ENCODE results near the gene ITSN2.

ITSN2 gene

GRCh38 chr2:24245986-24246776 lies 114.2 kb downstream of the ITSN2 start:
- POLR2A ChIA-PET = no interaction called here
- CTCF ChIA-PET = interaction anchor here (1.1 kb wide), 1 partner anchor 26 kb away, joined by 3 read pairs; no protein-coding TSS in a partner anchor
- DNase-seq (ENCODE audit: extremely low spot score) = no peak
- no peak for TF ChIP-seq CTCF (IDR thresholded peaks at IDR 0.05; ENCODE audit: control extremely low read depth, extremely low read depth, low read depth, missing control alignments)

GRCh38 chr2:24241528-24241927 lies 118.8 kb downstream of the ITSN2 start:
- ChIA-PET CTCF (interaction anchor here (1.0 to 1.2 kb wide), 2 partner anchors 15 to 63 kb away, joined by 3 to 4 read pairs; no protein-coding TSS in a partner anchor), POLR2A (no interaction called here)
- TF ChIP-seq CTCF (IDR thresholded peaks at IDR 0.05; ENCODE audit: control extremely low read depth, extremely low read depth, low read depth, missing control alignments) = no peak
- no peak for DNase-seq (ENCODE audit: extremely low spot score)

GRCh38 chr2:24239553-24239952 lies 120.8 kb downstream of the ITSN2 start:
- no peak for TF ChIP-seq CTCF (IDR thresholded peaks at IDR 0.05; ENCODE audit: control extremely low read depth, extremely low read depth, low read depth, missing control alignments)
- DNase-seq (ENCODE audit: extremely low spot score) = no peak
- POLR2A ChIA-PET = no interaction called here
- CTCF ChIA-PET = no interaction called here

- DNase-seq (ENCODE audit: extremely low spot score) = no peak
Measured at GRCh38 chr2:24238158-24238557, 122.2 kb downstream of the ITSN2 start.

GRCh38 chr2:24237313-24237712 lies 123.0 kb downstream of the ITSN2 start:
- no peak for DNase-seq (ENCODE audit: extremely low spot score)
- peak; percentile 3 for TF ChIP-seq CTCF (IDR thresholded peaks at IDR 0.05; ENCODE audit: control extremely low read depth, extremely low read depth, low read depth, missing control alignments)
- CTCF ChIA-PET = no interaction called here
- POLR2A ChIA-PET = no interaction called here

More at GRCh38 chr2:24238158-24238557, 122.2 kb downstream of the ITSN2 start:
- POLR2A ChIA-PET = no interaction called here
- no peak for TF ChIP-seq CTCF (IDR thresholded peaks at IDR 0.05; ENCODE audit: control extremely low read depth, extremely low read depth, low read depth, missing control alignments)
- CTCF ChIA-PET = no interaction called here

GRCh38 chr2:24233321-24233720 lies 127.0 kb downstream of the ITSN2 start:
- CTCF ChIA-PET = interaction anchor here (1.0 to 1.3 kb wide), 3 partner anchors 10 to 44 kb away, joined by 4 to 5 read pairs (median 4); no protein-coding TSS in a partner anchor
- no peak for DNase-seq (ENCODE audit: extremely low spot score)
- TF ChIP-seq CTCF (IDR thresholded peaks at IDR 0.05; ENCODE audit: control extremely low read depth, extremely low read depth, low read depth, missing control alignments) = no peak
- POLR2A ChIA-PET = no interaction called here
